Measurements from ENCODE around the gene STPG1. TPM values are rescaled to one million over a fixed set of nuclear protein-coding genes. Genes with fewer than 3 reads are reported as not detected.

Gene STPG1
- total and polyA plus RNA-seq, 2 of the 13 experiments (the other 11 are each of a cell fraction or from before 2014, with no cell fraction given) = 3.4 to 4.3 TPM

DNA sequence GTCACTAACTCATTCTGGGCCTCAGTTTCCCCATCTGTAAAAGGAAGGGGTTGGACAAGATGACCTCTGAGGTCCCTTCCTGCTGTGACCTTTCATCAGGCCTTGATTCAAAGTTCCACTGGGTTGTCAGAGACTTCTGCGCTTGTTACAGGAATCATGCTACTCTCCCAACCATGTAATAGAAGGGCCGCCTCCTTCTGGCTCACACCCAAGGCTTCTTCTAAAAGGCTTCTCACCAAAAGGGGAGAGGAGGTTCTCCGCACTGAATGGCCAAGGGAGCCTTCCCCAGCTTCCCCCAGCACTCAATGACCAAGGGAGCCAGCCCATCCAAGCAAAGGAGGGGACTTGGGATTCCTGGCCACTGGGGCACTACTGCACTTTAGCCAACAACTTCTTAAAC, 51.8 kb downstream of the STPG1 start:
- H3K27me3 ChIP-seq (ENCODE audit: control insufficient read depth in 1 of 2, insufficient read depth in 2 of 2, low read length in 2 of 2) = no peaks in the 10 kb centered on the region
- POLR2A ChIA-PET = no interaction called here

More for the DNA sequence above, 51.8 kb downstream of the STPG1 start:
- Histone ChIP-seq H3K4me3 (replicated peaks in 1 of 3; ENCODE audit: insufficient read depth in 1 of 3, low read depth in 2 of 3, low read length in 3 of 3) (no peak overlapping the region), H3K36me3 (replicated peaks in 1 of 2; ENCODE audit: control insufficient read depth in 1 of 2, insufficient read depth in 2 of 2, low read length in 2 of 2) (no peaks in the 10 kb centered on the region), H3K27ac (ENCODE audit: extremely low read length, insufficient read depth, low read length) (no peak overlapping the region), H3K4me1 (ENCODE audit: insufficient read depth, low read length) (no peaks in the 10 kb centered on the region), H3K9ac (ENCODE audit: insufficient read depth, low read depth, low read length) (no peak overlapping the region), H3K4me2 (ENCODE audit: low read depth, low read length) (no peak overlapping the region), H2AFZ (ENCODE audit: low read length) (no peak overlapping the region), H3K79me2 (ENCODE audit: insufficient read depth, low read length) (no peaks in the 10 kb centered on the region), H4K20me1 (ENCODE audit: insufficient read depth, low read length) (no peaks in the 10 kb centered on the region), H3K9me3 (ENCODE audit: low read length) (no peaks in the 10 kb centered on the region)
- DNase-seq (ENCODE audit: low spot score) (no peak), FAIRE-seq (no peak), ATAC-seq (no peak)
- no TSS peak for BruUV-seq (replicated peaks)
- intact Hi-C loops (cut with micrococcal nuclease; ENCODE audit: unreplicated experiment) = no loop called here
- CTCF ChIA-PET (ENCODE audit: low intra/inter-chr PET ratio, low total read pairs) = no interaction called here
- WGBS (ENCODE audit: low lambda C conversion rate) = no CpG with 5 or more reads among the region's 3 CpGs
- in situ Hi-C loops (cut with HindIII; ENCODE audit: extremely low pct_ligation_motif_present, low pct_unique_long_range_greater_than_20kb) = no loop called here
- no peak for TF ChIP-seq ZNF792 (CRISPR knock-in tag; IDR thresholded peaks at IDR 0.05)
- no peak for TF ChIP-seq ZHX2 (IDR thresholded peaks at IDR 0.05; ENCODE audit: low read depth)
- no peak for TF ChIP-seq ZHX2 (CRISPR knock-in tag; IDR thresholded peaks at IDR 0.05; ENCODE audit: borderline replicate concordance)
- no peak for TF ChIP-seq GATAD1 (CRISPR knock-in tag; IDR thresholded peaks at IDR 0.05)
- no peak for TF ChIP-seq GABPA (IDR thresholded peaks at IDR 0.05; ENCODE audit: low read depth, low read length)
- TF ChIP-seq GABPA (CRISPR knock-in tag; IDR thresholded peaks at IDR 0.05; ENCODE audit: low read depth) = no peak
- no peak for TF ChIP-seq ZNF264 (CRISPR knock-in tag; IDR thresholded peaks at IDR 0.05)
- no peak for TF ChIP-seq ZNF549 (CRISPR knock-in tag; IDR thresholded peaks at IDR 0.05)
- no peak for TF ChIP-seq ZNF788 (CRISPR knock-in tag; IDR thresholded peaks at IDR 0.05; ENCODE audit: borderline replicate concordance)
- no peak for TF ChIP-seq ZNF704 (CRISPR knock-in tag; IDR thresholded peaks at IDR 0.05; ENCODE audit: borderline replicate concordance)
- TF ChIP-seq TOE1 (CRISPR knock-in tag; IDR thresholded peaks at IDR 0.05) = no peak
- TF ChIP-seq, protein P1, sequence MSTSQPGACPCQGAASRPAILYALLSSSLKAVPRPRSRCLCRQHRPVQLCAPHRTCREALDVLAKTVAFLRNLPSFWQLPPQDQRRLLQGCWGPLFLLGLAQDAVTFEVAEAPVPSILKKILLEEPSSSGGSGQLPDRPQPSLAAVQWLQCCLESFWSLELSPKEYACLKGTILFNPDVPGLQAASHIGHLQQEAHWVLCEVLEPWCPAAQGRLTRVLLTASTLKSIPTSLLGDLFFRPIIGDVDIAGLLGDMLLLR (CRISPR knock-in tag; IDR thresholded peaks at IDR 0.05) = no peak
- no peak for TF ChIP-seq ZNF773 (CRISPR knock-in tag; IDR thresholded peaks at IDR 0.05; ENCODE audit: borderline replicate concordance)
- no peak for TF ChIP-seq FOXO1 (CRISPR knock-in tag; IDR thresholded peaks at IDR 0.05)
- TF ChIP-seq ZNF280B (CRISPR knock-in tag; IDR thresholded peaks at IDR 0.05; ENCODE audit: borderline replicate concordance) = no peak
- no peak for TF ChIP-seq ZNF430 (CRISPR knock-in tag; IDR thresholded peaks at IDR 0.05)
- TF ChIP-seq DPF2 (CRISPR knock-in tag; IDR thresholded peaks at IDR 0.05; ENCODE audit: borderline replicate concordance, low read depth) = no peak

Data from HepG2 (cell line).